Ovary (tissue), 3 donors: Measurements from ENCODE around the gene CDKN2A.

Experiments
- CTCF ChIP-seq, 3 donors: fragments of 450-650 bp in 2 of 3; fragments of 200-600 bp in 1 of 3; IDR thresholded peaks; one replicate each; pipeline versions ENCODE4 v1.5.1 to v1.8.0; 2016 to 2022; ENCODE audit warnings: antibody characterized with exemption in 3 of 3, mild to moderate bottlenecking in 1 of 3
- EP300 ChIP-seq: sonication (generic); formaldehyde crosslinking; IDR thresholded peaks from one replicate; pipeline ENCODE4 v1.6.1; 2017; ENCODE audit warnings: antibody characterized with exemption
- POLR2A ChIP-seq: fragments of 450-650 bp; IDR thresholded peaks from one replicate; pipeline ENCODE4 v1.6.1; 2017; ENCODE audit warnings: antibody characterized with exemption, mild to moderate bottlenecking, moderate library complexity
- donor health status: DM: no; HTN: no; CAD: no.

- TF ChIP-seq CTCF (IDR thresholded peaks at IDR 0.05) (no peak), EP300 (no peak), POLR2A (no peak)
Measured at GRCh38 chr9:21982861-21983560, 11.2 kb downstream of the CDKN2A start.
